Measurements from ENCODE around the gene KRTAP6-1.

Gene KRTAP6-1

GRCh38 chr21:30613836-30614235 lies at the start of gene KRTAP6-1:
TSS of gene KRTAP6-1 (minus strand) at chr21:30613930. CDS start at chr21:30613904, 26 bp downstream.
- no peak for TF ChIP-seq CTCF (IDR thresholded peaks at IDR 0.05; ENCODE audit: low read depth, low read length)
- DNase-seq (ENCODE audit: extremely low read depth, low read depth): no peak

GRCh38 chr21:30652891-30653290 lies 39.2 kb upstream of the KRTAP6-1 start:
- TF ChIP-seq CTCF (IDR thresholded peaks at IDR 0.05; ENCODE audit: low read depth, low read length): no peak
- DNase-seq (ENCODE audit: extremely low read depth, low read depth): no peak

- no peak for TF ChIP-seq CTCF (IDR thresholded peaks at IDR 0.05; ENCODE audit: low read depth, low read length)
- no peak for DNase-seq (ENCODE audit: extremely low read depth, low read depth)
Measured at GRCh38 chr21:30646904-30647414, 33.2 kb upstream of the KRTAP6-1 start.

GRCh38 chr21:30642564-30642963 lies 28.8 kb upstream of the KRTAP6-1 start, which contains the start of gene KRTAP20-3:
TSS of gene KRTAP20-3 (plus strand) at chr21:30642864.
- no peak for DNase-seq (ENCODE audit: extremely low read depth, low read depth)
- TF ChIP-seq CTCF (IDR thresholded peaks at IDR 0.05; ENCODE audit: low read depth, low read length): no peak

GRCh38 chr21:30638686-30639085 lies 25.0 kb upstream of the KRTAP6-1 start:
- DNase-seq (ENCODE audit: extremely low read depth, low read depth): no peak
- no peak for TF ChIP-seq CTCF (IDR thresholded peaks at IDR 0.05; ENCODE audit: low read depth, low read length)

- DNase-seq (ENCODE audit: extremely low read depth, low read depth): no peak
- TF ChIP-seq CTCF (IDR thresholded peaks at IDR 0.05; ENCODE audit: low read depth, low read length): no peak
Measured at GRCh38 chr21:30634906-30635305, 21.2 kb upstream of the KRTAP6-1 start, which contains the start of gene KRTAP20-2. TSS of gene KRTAP20-2 (plus strand) at chr21:30635206. CDS start at chr21:30635264, 58 bp downstream.

GRCh38 chr21:30629200-30629599 lies 15.5 kb upstream of the KRTAP6-1 start:
- no peak for TF ChIP-seq CTCF (IDR thresholded peaks at IDR 0.05; ENCODE audit: low read depth, low read length)
- no peak for DNase-seq (ENCODE audit: extremely low read depth, low read depth)

Measured in AG09319 (cell line).